Myocyte (in vitro differentiated cells): ENCODE data around the gene PPP6R2. TPM values are rescaled to one million over a fixed set of nuclear protein-coding genes. Genes with fewer than 3 reads are reported as not detected.
A peak's percentile ranks its signal among the peaks of the same experiment; 100 is the strongest.
"Not testable (repeated sequence)": the region's sequence is repeated elsewhere in the genome, so short reads cannot be mapped to it uniquely, and the experiment has no call there.

Source experiments
- DNase-seq: peaks from one replicate; pipeline ENCODE4 v3.0.0-alpha.2; 2012; ENCODE audit warnings: low read depth
- total RNA-seq: library from RNA; depleted of rRNA; stranded (reverse); fragments of >200 nt; gene quantifications from 2 replicates; pipeline ENCODE4 v1.2.3, GENCODE V29; 2014

PPP6R2 gene
- total RNA-seq, 1 donor from 2014 or later, result 65.8 TPM

- no peak for DNase-seq
Measured at GRCh38 chr22:50338860-50339462, 4.2 kb upstream of the PPP6R2 start.

DNA sequence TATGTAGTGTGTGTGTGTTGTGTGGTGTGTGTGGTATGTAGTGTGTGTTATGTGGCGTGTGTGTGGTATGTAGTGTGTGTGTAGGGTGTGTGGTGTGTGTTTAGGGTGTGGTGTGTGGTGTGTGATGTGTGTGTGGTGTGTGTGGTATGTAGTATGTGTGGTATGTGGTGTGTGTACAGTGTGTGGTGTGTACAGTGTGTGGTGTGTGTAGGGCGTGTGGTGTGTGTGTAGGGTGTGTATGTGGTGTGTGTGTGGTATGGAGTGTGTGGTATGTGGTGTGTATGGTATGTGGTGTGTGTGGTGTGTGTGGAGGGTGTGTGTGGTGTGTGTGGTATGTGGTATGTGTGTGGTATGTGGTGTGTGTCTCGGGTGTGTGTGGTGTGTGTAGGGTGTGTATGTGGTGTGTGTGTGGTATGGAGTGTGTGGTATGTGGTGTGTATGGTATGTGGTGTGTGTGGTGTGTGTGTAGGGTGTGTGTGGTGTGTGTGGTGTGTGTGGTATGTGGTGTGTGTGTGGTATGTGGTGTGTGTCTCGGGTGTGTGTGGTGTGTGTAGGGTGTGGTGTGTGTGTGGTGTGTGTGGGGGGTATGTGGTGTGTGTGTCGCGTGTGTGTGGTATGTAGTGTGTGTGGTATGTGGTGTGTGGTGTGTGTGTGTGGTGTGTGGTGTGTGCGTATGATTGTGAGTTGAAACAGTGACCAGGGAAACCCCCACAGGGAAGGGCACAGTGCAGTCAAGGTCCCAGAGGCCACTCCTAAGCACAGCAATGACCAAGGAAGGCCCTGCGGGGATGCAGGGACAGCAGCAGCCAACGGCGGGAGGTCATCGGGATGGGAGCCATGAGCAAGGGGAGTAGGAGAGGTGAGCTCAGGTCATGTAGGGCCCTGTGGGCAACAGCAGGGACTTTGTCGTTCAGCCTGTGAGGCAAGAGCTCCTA is 2.9 kb upstream of the PPP6R2 start:
- peak; percentile 9 for DNase-seq

GRCh38 chr22:50341977-50342650 is 1.0 kb upstream of the PPP6R2 start:
- peak; percentile 92 for DNase-seq

GRCh38 chr22:50343541-50343935 is 411 bp downstream of the PPP6R2 start:
- DNase-seq, result no peak

DNA sequence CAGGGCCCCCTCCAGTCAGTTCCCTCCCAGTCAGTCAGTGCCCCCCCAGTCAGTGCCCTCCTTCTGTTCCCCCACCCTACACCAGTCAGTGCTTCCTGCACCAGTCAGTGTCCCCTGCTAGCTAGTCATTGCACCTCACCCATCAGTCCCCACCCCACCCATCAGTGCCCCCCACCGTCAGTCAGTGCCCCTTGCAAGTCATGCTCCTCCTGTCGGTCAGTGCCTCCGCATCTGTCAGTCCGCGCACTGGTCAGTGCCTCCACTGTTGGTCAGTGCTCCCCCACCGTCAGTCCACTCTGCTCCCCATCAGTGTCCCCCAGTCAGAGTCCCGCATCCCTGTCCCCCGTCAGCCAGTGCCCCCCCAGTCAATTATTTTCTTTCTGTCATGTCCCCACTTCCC is 3.3 kb downstream of the PPP6R2 start:
- no peak for DNase-seq

DNA sequence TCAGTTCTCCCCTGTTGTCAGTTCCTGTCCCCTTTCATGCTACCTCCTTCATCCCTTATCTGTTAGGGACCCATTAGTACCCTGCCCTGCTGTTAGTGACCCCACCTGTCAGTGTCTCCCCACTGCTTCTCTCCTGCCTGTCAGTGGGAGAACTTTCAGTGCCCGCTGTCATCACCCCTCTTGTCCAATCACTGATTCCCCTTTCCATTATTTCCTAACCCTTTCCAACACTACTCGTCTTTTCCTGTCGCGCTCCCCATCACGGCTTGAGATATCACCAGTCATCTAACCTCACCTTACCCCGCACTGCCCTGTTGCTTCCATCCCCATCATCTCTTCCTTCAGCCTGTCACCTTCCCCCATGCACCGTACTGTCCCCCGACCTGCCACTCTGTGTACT is 4.0 kb downstream of the PPP6R2 start:
- DNase-seq, result no peak

DNA sequence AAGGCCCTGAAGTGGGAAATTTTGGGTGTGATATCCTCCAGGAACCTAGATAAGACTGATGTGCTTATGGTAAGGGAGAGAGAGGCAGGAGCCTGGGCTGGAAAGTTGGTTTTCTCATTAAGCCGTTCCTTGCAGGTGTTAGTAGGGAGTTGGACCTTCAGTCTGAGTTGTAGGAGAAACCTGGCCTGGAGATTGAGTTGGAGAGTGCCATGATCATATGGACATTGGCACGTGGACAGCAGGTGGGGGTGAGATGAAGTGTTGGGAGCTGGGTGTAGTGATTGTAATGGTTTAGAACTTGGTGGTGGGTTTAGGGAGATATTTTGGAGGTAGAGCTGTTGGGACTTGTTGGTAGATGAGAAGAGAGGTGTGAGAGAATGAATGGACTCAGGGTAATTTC is 4.9 kb downstream of the PPP6R2 start:
- no peak for DNase-seq

GRCh38 chr22:50356186-50356585 is 13.1 kb downstream of the PPP6R2 start:
- no peak for DNase-seq

GRCh38 chr22:50357222-50357621 is 14.1 kb downstream of the PPP6R2 start:
- DNase-seq, result no peak

DNA sequence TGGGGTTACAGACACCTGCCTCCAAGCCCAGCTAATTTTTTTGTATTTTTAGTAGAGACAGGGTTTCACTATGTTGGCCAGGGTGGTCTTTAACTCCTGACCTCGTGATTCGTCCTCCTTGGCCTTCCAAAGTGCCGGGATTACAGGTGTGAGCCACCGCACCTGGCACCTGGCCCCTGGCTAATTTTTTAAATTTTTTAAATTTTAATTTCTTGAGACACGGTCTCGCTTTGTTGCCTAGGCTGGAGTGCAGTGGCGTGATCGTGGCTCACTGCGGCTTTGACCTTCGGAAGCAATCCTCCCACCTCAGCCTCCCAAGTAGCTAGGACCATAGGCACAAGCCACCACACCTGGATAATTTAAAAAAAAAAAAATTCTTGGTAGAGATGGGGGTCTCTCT is 14.6 kb downstream of the PPP6R2 start:
- DNase-seq, result no peak

DNA sequence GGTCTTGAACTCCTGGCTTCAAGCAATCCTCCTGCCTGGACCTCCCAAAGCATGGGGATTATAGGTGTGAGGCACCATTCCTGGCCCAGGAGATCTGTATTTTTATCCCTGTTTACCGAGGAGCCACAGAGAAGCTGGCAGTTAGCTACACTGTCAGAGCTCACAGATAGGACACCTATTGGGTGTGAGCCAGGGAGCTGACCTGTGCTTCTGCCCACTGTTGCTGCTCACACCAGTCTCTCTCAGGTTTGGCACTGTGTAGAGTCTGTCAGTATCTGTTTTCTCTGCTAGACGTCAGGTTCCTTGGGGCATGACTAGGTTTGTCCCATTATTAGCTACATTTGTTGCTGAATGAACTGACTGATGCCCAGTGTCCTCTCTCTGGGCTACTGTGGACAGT is 17.5 kb downstream of the PPP6R2 start:
- no peak for DNase-seq

DNA sequence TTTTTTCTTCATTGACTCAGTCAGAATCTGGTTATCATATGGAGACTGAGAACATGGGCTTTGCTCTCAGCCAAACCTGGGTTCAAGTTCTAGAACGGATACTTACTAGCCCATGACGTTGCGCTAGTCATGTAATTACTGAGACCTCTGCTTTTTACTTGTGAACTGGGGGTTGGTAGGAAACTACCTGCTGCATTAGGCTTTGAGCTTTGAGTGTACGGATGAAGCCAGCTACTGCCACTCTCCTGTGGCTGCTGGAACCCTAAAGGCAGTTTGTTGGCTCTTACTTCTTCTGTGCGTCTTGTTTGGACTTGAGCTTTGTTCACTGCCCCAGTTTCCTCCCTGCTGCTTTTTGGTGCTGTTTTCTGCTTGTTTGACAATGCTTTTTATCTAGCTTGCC is 18.1 kb downstream of the PPP6R2 start:
- DNase-seq, result no peak

DNA sequence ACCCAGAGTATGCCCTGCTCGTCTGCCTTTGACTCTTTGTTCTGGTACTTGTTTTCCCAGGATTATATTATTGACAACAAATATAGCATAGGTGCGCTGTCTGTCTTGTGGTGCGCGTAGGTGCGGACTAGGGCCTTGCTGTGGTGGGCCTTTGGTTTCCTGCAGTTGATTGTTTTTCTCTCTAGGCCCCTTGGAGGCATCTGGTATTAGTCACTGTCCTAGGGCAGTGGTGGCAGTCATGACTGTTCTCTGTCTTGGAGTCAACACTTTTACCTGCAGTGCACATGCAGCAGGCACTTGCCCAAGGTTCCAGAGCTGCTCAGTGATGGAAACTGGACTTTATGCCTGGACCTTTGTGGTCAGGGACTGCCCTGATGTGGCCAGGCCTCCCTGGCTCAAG is 18.6 kb downstream of the PPP6R2 start:
- DNase-seq, result no peak

DNA sequence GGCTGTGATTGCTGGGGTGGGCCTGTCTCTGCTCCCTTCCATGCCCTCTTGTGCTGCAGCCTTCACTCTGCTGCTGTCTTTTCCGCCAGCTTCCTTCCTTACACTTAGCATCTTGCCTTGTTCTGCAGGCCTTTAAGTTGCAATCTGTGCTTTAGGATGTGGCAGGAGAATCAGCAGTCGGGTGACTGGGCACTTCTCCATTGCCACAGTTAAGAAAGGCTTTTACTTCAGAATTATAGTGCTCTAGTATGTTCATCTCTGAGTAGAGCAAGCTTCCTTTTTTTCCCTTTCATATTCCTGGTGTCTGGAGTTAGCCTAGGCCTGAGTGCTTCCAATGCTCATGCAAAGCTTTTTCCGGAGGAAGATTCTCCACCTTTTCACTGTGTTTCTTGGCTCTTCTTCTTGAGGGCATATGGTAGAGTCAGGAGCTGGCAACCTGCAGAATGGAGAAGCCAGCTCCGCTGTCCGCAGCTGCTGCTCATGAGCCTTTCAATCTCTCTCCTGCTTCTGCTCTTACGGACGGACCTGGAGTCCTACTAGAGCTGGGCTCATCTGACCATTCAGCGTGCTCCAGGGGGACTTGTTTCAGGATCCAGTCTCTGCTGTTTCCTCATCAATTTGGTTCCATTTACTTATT is 20.2 kb downstream of the PPP6R2 start:
- no peak for DNase-seq

GRCh38 chr22:50363803-50364194 is 20.7 kb downstream of the PPP6R2 start:
- DNase-seq, result not testable (repeated sequence)

- no peak for DNase-seq
Measured at GRCh38 chr22:50367778-50368500, 24.8 kb downstream of the PPP6R2 start.

DNA sequence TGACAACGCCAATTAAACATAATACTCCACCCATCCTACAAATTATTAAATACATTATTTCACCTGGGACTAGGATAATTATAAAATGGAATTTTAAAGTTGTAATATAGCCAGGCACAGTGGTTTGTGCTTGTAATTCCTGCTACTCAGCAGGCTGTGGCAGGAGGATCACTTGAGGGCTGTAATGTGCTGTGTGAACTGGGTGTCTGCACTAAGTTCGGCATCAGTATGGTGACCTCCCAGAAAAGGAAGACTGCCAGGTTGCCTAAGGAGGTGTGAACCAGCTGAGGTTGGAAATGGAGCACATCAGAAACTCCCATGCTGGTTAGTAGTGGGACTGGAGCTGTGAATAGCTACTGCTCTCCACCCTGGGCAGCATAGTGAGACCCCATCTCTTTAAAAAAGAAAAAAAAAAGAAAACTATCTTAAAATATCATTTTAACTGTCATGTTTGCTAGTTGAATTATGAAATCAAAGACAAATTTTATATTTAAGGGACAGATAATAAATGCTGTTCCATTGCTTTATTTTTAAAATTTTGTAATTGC is 28.0 kb downstream of the PPP6R2 start:
- no peak for DNase-seq

DNA sequence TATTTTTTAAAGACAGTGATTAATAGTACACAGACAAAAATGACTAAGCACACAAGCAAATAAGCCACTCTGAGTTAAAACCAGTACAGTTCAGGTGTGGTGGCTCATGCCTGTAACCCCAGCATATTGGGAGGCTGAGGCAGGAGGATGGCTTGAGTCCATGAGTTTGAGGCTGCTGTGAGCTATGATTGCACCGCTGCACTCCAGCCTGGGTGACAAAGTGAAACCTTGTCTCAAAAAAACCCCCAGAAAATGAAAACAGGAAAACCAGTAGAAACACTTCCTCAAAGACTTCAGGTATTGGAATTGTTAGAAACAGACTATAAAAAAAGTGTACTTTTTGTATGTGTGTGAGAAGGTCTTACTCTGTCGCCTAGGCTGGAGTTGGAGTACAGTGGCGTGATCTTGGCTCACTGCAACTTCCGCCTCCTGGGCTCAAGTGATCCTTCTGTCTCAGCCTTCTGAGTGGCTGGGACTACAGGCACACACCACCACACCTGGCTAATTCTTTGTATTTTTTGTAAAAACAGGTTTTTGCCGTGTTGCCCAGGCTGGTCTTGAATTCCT is 33.0 kb downstream of the PPP6R2 start:
- DNase-seq, result no peak

DNA sequence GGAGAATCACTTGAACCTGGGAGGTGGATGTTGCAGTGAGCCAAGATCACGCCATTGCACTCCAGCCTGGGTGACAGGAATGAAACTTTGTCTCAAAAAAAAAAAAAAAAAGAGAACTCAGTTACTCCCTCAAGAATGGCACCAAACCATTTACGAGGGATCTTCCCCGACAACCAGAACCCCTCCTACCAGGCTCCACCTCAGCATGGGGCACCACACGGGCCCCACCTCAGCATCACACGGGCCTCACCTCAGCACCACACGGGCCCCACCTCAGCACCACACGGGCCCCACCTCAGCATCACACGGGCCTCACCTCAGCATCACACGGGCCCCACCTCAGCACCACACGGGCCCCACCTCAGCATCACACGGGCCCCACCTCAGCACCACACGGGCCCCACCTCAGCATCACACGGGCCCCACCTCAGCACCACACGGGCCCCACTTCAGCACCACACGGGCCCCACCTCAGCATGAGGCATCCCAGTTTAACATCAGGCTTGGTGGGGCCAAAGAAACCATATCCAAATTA is 38.0 kb downstream of the PPP6R2 start:
- not testable (repeated sequence) for DNase-seq

- DNase-seq, result peak; percentile 70
Measured at GRCh38 chr22:50396751-50397370, 53.7 kb downstream of the PPP6R2 start.
